Kidney (tissue), 22 donors: ENCODE results near the gene PLA2G4E. TPM values are rescaled to one million over a fixed set of nuclear protein-coding genes. Genes with fewer than 3 reads are reported as not detected.

Experiments used
- DNase-seq, 5 donors: peaks; one replicate each; pipeline ENCODE4 v3.0.0-alpha.2; 2013 to 2020
- FAIRE-seq: peaks from 2 replicates; lab custom pipeline; 2012; peaks lifted over from hg19 to GRCh38; lab: Jason Lieb, UNC
- H3K27ac ChIP-seq, 2 donors: one replicate each; pipeline ENCODE4 v1.7.0; 2013; ENCODE audit warnings: low read depth in 2 of 2, low read length in 2 of 2, inconsistent platforms in 1 of 2
- H3K27me3 ChIP-seq: one replicate; pipeline ENCODE4 v1.7.1; 2013; ENCODE audit warnings: low read length, inconsistent platforms; ENCODE audit not compliant: control insufficient read depth, insufficient read depth
- H3K36me3 ChIP-seq, 3 donors: one replicate each; pipeline versions ENCODE4 v1.7.0 to v1.7.1; 2013; ENCODE audit warnings: low read length in 3 of 3, control low read depth in 1 of 3, inconsistent platforms in 1 of 3; ENCODE audit not compliant: insufficient read depth in 3 of 3, control insufficient read depth in 2 of 3
- H3K4me1 ChIP-seq, 3 donors: one replicate each; pipeline versions ENCODE4 v1.7.0 to v1.7.1; 2013; ENCODE audit warnings: low read length in 3 of 3, inconsistent platforms in 1 of 3, low read depth in 1 of 3; ENCODE audit not compliant: control insufficient read depth in 2 of 3, insufficient read depth in 2 of 3
- H3K4me3 ChIP-seq, 3 donors: one replicate each; pipeline versions ENCODE4 v1.7.0 to v1.8.1; 2013; ENCODE audit warnings: low read length in 3 of 3, control low read depth in 1 of 3, inconsistent platforms in 1 of 3
- H3K9ac ChIP-seq, 3 donors: one replicate each; pipeline versions ENCODE4 v1.7.0 to v1.7.1; 2013; ENCODE audit warnings: low read length in 3 of 3, control low read depth in 1 of 3, inconsistent platforms in 1 of 3
- H3K9me3 ChIP-seq, 3 donors: one replicate each; pipeline versions ENCODE4 v1.7.0 to v1.7.1; 2013; ENCODE audit warnings: low read length in 3 of 3, control low read depth in 1 of 3, inconsistent platforms in 1 of 3; ENCODE audit not compliant: control insufficient read depth in 2 of 3, insufficient read depth in 1 of 3
- CTCF ChIP-seq: IDR thresholded peaks from 3 replicates; pipeline ENCODE4 v1.5.1; 2012; ENCODE audit warnings: mild to moderate bottlenecking, moderate library complexity, borderline replicate concordance; ENCODE audit not compliant: insufficient read depth; ENCODE audit errors: extremely low read depth
- intact Hi-C: fragments of 100-400 bp; cut with DNase I; formaldehyde crosslinking; loops from one replicate; pipeline ENCODE4 v1.11.1; 2022
- long read RNA-seq, 10 donors: library from polyadenylated mRNA in 1 of 10; unstranded in 1 of 10; transcript quantifications; one replicate each; pipeline ENCODE4 v2.0.0 and lab custom pipeline, GENCODE V29; 2021 to 2026
- polyA plus RNA-seq: library from polyadenylated mRNA; stranded (reverse); fragments of 350-450 nt; fragmentation: Illumina TruSeq; extraction: RNeasy Lipid Tissue Mini Kit (QIAGEN cat#74804); gene quantifications from one replicate; pipeline ENCODE4 v1.2.3, GENCODE V29; 2014; ENCODE audit warnings: low read depth, low replicate concordance; ENCODE audit not compliant: insufficient read depth
- total RNA-seq: library from RNA; stranded (reverse); fragmentation: NEBNext Ultra II Directional; extraction: Animal tissue kit (Norgen Biotek cat#: 25700); gene quantifications from one replicate; pipeline ENCODE4 v1.2.1, GENCODE V29; 2021
- donor health status: control.
- donor health status: control.
- donor health status: control.
- donor health status: control.
- donor health status: control.
- donor health status: DM: yes; HTN: yes; CAD: no.
- donor health status: Normal renal cell carcinoma (clear cell type).

The PLA2G4E gene
- total RNA-seq (not detected), polyA plus RNA-seq (not detected)
- long read RNA-seq, donor 1: 0 reads
- long read RNA-seq, donor 2: 0 reads
- long read RNA-seq, donor 3: 0 reads
- long read RNA-seq, donor 4: 0 reads
- long read RNA-seq, donor 5: 0 reads
- long read RNA-seq, donor 6: 0 reads
- long read RNA-seq, donor 7: 0 reads
- long read RNA-seq, donor 8: 0 reads
- long read RNA-seq, donor 9: 0 reads
- long read RNA-seq, donor 10: 0 reads

GRCh38 chr15:42020713-42021273 is at the start of gene PLA2G4E:
Gene PLA2G4E, minus strand, starts transcription at chr15:42021042. Its CDS starts 12 bp downstream, at chr15:42021030.
- H3K27me3 ChIP-seq: no peaks in the 10 kb centered on the region
- no peak within 1 kb of the TSS for H3K27ac ChIP-seq
- H3K9me3 ChIP-seq: peaks cover 0 to 2% (median 0%) of the 10 kb centered on the region in 3 donors
- no peak within 1 kb of the TSS for H3K9ac ChIP-seq
- FAIRE-seq (no peak), DNase-seq (no peak)
- H3K4me3 ChIP-seq: no peak within 1 kb of the TSS
- no peaks in the 10 kb centered on the region for H3K4me1 ChIP-seq
- TF ChIP-seq CTCF: no peak
- intact Hi-C loops: no loop called here
- no peaks in the 10 kb centered on the region for H3K36me3 ChIP-seq

- no peak for TF ChIP-seq CTCF
- peak in 1 of 5 donors; percentile 75 for DNase-seq
- no peak for FAIRE-seq
Observed at GRCh38 chr15:42070279-42070975, 49.6 kb upstream of the PLA2G4E start.

GRCh38 chr15:42069496-42070278 is 48.8 kb upstream of the PLA2G4E start:
- Histone ChIP-seq H3K9me3 (no peaks in the 10 kb centered on the region), H3K4me1 (peaks cover 0 to 2% (median 0%) of the 10 kb centered on the region in 3 donors), H3K27ac (no peak overlapping the region), H3K36me3 (no peaks in the 10 kb centered on the region), H3K27me3 (no peaks in the 10 kb centered on the region), H3K9ac (no peak overlapping the region), H3K4me3 (no peak overlapping the region)
- intact Hi-C loops: no loop called here
- DNase-seq (peak in 1 of 5 donors; percentile 29), FAIRE-seq (no peak)
- no peak for TF ChIP-seq CTCF

More at GRCh38 chr15:42070279-42070975, 49.6 kb upstream of the PLA2G4E start:
- peaks cover 0 to 2% (median 0%) of the 10 kb centered on the region in 3 donors for H3K4me1 ChIP-seq
- no peak overlapping the region for H3K27ac ChIP-seq
- H3K4me3 ChIP-seq: no peak overlapping the region
- no peaks in the 10 kb centered on the region for H3K36me3 ChIP-seq
- intact Hi-C loops: no loop called here
- H3K27me3 ChIP-seq: no peaks in the 10 kb centered on the region
- H3K9me3 ChIP-seq: no peaks in the 10 kb centered on the region
- H3K9ac ChIP-seq: no peak overlapping the region
